HG03460 (cell line): ENCODE data around the gene LRRC8B.
"Not testable (repeated sequence)": the region's sequence is repeated elsewhere in the genome, so short reads cannot be mapped to it uniquely, and the experiment has no call there.

Experiments
- ATAC-seq: cut with Tn5 transposase; IDR thresholded peaks from one replicate; pipeline ENCODE4 v1.9.1; 2021; ENCODE audit not compliant: unreplicated experiment

The LRRC8B gene

DNA sequence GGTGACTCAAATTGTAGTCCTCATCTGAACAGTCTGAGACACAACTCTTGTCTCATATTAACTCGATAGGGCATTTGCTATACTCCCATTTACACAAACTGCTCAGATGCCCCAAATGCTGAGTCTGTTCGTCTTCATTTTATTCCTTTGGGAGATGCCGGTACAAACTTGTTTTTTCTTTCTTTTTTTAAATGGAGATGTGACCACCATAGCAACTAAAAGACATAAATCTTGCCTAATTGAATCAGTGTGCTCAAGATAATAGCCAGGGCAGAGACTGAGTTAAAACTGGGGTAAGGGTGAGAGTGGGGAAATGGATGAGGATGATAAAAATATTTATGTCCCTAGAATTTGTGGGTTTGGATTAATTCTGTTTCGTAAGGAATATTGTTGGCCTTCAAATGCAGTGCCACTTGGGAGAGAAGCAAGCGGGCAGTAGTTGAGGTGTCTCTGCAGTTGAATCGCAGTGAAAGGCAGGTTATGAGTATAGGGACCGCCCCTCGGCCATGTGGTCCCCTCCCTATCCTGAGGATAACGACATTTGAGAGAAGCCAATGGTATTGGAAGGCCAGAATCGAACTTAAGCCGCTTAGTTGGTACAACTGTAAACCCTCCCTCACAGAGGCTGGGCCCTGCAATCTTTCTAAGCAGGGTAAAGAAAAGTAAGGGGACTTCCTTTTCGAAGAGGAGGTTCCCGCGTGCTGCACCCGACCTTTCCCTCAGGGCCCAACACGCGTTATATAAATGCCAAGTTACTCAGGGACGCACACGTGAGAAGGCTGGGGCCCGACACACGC lies 859 bp upstream of the LRRC8B start:
- ATAC-seq = peak; percentile 33

DNA sequence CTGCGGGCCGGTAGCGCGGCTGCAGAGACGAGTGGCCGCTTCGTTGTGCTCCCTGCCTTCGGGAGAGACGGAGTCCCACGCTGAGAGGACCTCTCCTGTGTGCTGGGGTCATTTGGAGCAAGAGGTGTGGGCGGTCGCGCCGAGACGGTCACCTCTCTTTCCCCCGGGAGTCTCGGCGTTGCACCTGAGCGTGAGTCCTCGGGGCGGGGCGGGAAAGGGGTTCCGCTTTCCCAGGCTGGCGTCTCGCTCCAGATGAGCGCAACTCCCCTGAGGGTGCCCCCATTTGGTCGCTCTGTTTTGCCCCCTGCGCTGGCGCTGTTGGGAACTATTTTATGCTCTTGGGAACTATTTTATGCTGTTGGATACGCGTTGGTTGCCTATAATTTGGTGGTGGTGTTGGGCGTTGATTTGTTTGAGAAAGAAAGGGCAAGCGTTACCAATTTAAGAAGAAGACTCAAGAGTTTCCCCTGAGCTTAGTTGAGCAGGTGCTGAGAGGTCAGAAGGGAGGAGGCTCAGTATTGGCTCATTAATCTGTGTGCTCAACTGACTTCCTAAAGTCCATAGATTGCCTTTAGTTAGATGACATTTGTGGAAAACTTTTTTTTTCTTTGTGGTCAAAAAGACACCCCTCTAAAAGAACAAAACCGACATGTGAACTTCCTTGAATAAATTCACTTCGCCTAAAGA lies 683 bp downstream of the LRRC8B start:
- ATAC-seq = peak; percentile 25

DNA sequence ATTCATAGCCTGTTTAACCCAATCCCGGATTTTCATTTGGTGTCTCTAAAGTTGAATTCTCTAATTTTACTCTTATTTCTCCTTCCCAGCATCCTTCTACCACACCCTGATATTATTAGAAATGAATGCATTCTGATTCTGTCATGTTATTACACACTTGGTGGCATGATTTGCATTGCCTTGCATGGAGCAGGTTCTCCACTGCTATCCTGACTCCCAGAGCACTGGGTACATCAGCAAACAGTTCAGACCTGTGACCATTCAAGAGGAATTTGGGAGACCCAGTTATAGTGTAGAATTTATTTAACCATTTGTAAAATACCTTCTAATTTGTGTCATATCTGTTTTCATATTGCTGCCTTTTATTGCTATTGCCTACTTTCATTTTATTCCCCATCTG lies 2.6 kb downstream of the LRRC8B start:
- no peak for ATAC-seq

DNA sequence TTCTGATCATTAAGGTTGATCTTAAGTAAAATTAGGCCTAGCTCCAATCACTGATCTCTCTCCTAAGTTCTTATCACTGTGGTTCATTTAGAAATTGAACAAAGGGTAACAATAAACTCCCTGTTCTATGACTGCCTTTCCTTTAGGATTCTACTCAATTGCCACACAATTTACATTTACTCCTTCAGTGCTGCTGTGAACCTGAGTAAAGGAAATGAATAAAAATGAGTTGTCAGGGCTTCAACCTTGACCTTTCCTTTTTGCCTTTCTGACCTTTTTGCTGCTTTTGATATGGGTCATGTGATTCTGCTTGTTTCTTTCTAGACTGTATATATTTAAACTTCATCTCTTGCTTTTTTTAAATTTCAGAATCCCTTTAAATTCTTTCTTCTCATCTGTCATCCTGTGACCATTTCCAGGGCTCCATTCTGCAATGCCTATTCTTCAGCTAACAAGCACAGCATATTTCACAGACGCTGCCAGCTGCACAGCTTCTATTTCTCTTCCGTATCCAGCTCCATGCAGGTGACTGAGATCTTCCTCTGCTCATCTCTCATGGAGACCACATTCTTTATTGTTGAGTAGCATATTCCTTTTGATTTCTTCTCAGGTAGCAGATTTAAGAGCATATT lies 3.2 kb downstream of the LRRC8B start:
- ATAC-seq = no peak

DNA sequence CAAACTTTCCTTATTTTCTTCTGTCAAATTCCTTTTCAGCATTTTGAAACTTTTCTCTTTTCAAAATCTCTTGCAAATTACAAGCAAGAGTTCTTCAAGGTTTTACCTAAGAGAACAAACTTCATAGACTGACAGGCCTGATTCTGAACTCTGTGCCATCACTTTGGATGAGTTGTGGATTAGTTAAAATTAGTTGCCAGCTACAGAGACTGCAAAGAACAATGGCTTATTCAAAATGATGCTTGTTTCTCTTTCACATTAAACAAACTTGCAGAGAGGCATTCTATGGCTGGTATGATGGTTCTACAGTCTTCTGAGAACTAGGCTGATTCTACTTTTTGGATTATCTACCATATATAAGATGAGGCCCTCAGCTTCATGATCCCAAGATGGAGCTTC lies 3.8 kb downstream of the LRRC8B start:
- no peak for ATAC-seq

DNA sequence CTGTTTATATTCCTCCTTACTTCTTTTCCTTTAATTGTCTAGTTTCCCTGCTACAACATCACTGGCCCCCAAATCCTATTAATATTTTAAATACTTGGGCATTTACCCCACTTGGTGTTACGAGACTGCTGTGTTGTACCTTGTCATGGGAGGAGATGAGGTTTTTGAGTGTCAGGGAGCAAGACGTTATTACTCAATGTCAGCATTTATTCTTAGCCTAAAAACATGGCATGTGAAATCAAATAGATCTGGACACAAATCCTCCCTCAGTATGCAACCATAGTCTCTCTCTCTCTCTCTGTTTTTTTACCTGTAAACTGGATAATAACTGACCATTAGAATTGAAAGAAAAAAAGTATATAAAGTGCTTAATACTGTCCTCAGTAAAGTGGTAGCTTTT lies 4.6 kb downstream of the LRRC8B start:
- ATAC-seq = no peak

DNA sequence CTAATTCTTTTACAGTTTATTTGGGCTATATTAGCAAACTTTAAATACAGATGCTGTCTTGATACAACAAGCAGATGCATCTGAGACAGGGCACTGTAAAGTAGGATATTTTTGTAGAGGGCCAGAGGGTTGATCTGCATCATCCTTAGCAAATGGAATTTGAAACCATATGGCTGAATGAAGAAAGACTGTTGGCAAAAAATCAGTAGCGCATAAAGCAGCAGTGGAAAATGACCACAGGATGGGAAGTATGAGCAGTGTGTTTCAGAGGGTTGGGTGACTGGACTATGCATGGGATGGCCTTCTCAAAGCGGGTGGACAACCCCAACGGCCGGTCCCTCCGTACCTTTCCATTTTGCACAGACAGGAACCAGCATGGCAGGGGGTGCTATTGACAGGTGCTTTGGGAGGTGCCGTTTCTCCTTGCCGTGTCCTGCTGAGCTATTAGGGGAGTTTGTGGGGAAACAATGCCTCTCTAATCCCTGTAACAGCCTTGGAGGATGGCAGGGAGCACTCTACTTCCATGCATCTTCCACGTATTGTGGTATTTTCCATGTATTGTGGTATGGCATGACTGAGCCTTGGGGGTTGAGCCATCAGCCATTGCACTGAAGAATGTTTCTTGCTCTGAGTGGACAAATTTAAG lies 5.9 kb downstream of the LRRC8B start:
- no peak for ATAC-seq

DNA sequence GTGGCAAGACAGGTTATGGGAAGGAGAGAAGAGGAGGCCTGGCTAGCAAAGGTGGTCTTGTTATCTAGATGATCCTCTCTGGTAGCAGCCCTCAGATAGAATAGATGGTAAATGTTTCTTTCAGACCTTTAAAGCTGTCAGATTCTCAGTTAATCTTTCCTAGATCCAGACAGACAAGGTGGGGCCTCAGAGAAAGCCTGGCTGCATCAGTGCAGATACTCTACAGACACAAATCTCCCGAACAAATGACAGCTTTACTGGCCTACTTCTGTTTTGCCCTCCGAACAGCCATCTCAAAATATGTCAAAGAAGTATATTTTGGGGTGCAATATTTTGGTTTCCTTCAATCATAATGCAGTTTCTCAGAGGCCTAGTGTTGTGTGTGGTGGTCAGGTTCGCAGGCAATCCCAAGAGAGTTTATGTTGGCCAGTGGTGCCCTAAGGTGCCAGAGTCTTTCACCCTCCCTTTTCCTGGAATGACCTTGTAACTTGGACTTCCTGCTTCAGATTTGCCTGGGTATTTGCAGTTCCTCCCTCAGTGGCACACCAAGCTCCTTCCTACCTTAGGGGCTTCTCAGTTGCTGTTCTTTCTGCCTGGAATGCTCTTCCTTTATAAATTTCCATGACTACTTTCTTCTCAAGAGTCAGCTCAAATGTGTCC lies 7.0 kb downstream of the LRRC8B start:
- ATAC-seq = no peak

DNA sequence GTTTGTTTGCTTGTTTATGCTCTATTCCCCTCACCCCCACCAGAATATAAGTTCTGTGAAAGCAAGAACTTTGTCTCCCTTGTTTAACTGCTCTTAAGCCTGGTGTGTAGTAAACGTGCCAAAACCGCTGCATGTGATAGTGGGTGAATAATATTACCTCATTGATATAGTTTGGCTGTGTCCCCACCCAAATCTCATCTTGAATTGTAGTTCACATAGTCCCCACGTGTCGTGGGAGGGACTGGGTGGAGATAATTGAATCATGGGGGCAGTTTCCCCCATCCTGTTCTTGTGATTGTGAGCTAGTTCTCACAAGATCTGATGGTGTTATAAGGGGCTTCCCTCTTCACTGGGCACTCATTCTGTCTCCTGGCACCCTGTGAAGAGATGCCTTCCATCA lies 7.6 kb downstream of the LRRC8B start:
- ATAC-seq = no peak

DNA sequence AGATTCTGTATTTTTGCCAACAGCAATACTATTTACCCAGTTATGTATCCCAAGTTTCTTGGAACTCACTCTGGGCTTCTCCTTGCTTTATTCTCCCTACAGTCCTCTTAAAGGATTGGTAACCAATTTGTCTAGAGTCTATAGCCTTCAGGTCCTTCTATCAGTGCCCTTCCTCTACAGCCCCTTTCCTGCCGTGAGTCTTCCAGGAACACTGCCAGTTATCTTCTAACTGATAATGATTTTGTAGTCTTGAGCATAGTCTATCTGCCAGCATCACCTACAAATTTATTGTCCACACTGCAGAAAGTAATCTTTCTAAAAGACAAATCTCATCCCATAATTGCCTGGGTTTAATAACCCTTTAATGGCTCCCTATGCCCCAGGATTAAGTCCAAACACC lies 8.2 kb downstream of the LRRC8B start:
- ATAC-seq = no peak

DNA sequence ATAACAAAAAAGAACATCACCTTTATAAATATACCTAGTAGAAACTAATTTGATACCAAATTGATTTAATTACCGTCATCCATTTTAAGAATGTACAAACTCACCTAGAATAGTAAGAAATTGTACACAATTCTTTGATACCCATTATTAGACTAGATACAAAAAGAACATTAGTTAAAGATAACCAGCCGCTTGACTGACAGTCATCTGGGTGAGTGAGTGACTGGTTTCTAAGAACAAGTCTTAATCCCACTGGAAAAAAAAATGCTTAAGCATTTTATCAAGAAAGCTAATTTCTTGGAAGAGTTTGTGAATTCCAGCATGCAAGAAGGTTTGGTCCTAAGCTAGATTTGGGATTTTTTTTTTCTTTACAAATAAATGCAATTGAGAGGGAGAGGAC lies 10.9 kb downstream of the LRRC8B start:
- ATAC-seq = no peak

DNA sequence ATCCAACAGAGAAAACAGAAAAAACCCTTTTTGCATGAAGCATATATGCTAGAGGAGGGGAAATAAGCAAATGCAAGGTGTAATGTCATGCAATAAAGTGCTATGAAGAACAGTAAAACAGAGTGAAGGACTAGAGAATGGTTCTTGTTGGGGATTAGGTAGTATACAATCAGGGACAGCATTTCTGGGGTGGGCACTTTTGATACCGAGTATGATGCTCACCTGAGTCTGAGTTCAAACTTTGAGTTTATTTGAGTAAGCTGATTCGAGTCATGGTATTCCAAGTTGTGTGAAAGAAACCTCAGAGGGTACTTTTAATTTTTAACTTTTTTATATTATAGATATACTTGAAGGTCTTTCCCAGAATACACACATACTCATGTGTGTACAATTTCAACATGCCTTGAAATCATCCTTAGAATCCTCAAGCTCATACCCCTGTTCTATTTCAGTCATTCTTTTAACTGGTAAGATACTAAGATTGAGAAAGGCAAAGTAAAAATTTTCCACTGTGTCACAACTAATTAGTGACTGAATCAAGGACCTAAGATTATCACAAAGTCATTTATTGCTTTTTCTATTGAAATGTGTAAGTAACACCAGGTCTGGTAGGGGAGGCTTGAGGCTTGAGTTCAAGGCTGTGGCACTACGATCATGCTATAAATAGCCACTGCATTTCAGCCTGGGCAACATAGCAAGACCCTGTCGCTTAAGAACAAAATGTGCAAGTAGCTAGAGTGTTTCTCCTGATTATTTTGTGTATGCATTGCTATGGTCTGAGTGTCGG lies 12.1 kb downstream of the LRRC8B start:
- ATAC-seq = no peak

DNA sequence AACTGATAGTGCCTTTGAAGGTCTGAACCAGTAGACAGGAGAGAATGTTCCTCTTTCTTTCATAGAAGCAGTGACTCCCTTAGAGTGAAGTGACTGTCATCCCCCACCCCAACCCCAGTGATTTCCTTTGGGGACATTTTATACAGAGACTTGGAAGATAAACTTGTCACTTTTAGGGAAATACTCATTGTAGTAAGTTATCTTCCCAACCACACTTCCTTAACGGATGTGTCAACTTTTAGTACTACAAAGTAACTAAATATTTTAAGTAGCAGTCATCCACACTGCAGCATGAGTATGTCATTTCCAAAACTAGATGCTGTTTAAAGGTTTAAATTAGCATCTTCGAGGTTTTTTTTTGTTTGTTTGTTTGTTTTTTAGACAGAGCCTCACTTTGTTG lies 13.7 kb downstream of the LRRC8B start:
- no peak for ATAC-seq

DNA sequence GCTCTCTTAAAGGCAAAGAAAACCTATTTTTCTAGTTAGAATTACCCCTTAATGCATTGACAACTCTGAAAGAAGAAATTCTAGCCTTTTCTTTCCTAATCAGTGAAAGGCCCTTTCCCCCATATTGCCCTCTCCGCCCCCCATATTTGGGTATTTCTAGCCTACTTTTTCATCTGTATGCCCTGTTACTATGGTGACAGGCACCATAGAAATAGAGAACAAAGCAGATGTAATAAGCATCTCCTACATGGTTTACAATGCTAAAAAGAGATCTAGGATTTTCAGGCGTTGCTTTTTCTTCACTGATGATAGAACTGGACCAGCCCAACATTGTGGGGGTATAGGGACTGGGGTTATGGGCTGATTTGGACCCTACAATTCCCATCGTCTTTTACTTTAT lies 14.5 kb downstream of the LRRC8B start:
- no peak for ATAC-seq

DNA sequence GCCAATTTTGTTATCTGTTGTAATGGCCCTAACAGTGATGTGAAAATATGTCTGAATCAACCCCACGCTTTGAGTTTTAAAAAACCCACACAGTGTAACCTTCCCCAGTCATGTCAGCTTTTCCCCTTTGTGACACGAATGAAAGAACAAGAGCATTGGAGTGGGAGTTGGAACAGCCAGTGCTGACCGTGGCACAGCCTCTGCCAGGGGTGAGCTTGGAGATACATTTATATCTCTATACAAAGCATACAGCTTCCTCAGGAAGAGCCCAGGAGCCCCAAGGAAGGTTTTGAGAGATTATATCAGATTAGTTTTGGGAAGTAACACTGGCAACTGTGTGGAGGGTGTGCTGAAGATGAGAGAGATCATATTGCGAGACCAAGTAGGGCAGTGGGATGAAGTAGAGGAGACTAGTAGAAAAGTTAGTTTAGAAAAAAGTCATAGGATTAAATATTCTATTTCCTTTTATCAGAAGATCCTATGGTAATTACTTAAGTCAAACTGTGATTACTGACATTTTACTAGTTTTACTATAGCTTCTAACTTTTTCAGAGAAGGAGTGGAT lies 15.9 kb downstream of the LRRC8B start:
- ATAC-seq = no peak

DNA sequence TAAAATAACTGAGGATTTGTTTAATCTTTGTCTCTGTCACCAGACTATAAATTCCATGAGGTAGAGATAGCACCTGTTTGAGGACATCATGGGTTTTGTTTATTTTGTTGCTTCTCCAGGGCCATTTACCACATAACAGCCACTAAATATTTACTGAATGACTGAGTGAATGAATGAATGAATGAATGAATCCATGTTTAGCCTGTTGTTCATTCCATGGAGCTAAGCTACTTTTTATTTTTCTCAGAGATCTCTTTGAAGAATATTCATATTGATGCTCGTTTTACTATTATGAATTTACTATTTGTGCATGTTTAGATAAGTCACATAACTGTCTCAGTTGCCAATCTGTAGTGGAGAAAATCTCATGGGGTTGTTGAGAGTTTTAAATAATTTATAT lies 17.7 kb downstream of the LRRC8B start:
- ATAC-seq = no peak

DNA sequence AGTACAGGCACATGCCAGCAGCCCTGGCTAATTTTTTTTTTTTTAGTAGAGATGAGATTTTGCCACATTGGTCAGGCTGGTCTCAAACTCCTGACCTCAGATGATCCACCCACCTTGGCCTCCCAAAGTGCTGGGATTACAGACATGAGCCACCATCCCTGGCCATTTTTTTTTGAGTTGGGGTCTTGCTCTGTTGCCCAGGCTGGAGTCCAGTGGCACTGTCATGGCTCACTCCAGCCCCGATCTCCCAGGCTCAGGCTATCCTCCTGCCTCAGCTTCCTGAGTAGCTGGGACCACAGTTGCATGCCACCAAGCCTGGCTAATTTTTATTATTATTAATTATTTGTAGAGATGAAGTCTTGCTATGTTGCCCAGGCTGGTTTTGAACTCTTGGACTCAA lies 19.0 kb downstream of the LRRC8B start:
- ATAC-seq = not testable (repeated sequence)

DNA sequence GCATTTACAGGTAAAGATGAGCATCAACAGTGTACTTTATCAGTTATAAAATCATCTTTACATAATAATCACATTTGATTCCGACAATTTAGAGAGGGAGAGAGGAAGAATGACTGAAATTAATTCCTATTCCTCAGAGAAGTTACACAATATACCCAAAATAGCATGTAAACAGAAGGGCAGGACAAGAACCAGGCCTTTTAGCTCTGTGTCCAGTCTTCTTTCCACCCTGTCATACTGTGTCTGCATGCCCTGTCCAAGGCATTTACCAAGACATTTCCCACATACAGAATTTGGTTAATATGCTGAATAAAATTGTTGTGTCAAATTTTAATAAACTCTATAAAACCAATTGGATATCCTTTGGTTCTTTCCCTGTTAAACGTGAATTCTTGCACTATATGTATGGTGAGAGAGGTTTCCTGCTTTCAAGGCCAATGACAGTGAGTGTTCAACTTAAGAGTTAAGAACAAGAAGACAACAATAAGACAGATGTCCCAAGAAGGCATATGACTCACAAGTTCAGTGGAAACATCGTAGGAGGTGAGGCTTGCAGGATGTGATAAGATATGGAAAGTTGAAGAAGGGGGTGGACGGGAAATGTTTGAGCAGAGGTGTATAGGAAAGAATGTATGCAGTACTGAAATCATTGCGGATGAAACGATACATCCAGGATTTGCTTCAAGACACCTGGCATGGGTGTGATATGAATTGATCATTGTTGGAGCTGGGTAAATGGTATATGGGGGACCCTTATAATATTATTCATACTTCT lies 20.8 kb downstream of the LRRC8B start:
- ATAC-seq = no peak
